OCI-LY1 (cell line): ENCODE data around the gene GALNT2.

Experiments
- H2AFZ ChIP-seq: fragments of 200-600 bp; sonication (generic), shearing (Covaris generic); 2 replicates; pipeline ENCODE4 v1.6.0; 2014; ENCODE audit warnings: antibody characterized with exemption, mild to moderate bottlenecking, low read length
- H3F3A ChIP-seq: fragments of 200-600 bp; sonication (generic), shearing (Covaris generic); 2 replicates; pipeline ENCODE4 v1.6.0; 2014; ENCODE audit warnings: mild to moderate bottlenecking, antibody characterized with exemption, low read length, moderate library complexity; ENCODE audit not compliant: insufficient read depth
- H3K27ac ChIP-seq: fragments of 200-600 bp; sonication (generic); 2 replicates; pipeline ENCODE4 v1.5.1; 2014; ENCODE audit warnings: low read length, mixed run types, mild to moderate bottlenecking, low read depth; ENCODE audit not compliant: poor library complexity, severe bottlenecking
- H3K27me3 ChIP-seq: fragments of 200-600 bp; sonication (generic); 2 replicates; pipeline ENCODE4 v1.6.0; 2014; ENCODE audit warnings: antibody characterized with exemption, mild to moderate bottlenecking, low read length, moderate library complexity; ENCODE audit not compliant: insufficient read depth
- H3K36me3 ChIP-seq: fragments of 200-600 bp; sonication (generic); 2 replicates; pipeline ENCODE4 v1.6.1; 2014; ENCODE audit warnings: mild to moderate bottlenecking, antibody characterized with exemption, low read length, moderate library complexity, mixed read lengths; ENCODE audit not compliant: insufficient read depth
- H3K4me1 ChIP-seq: fragments of 200-600 bp; sonication (generic); 2 replicates; pipeline ENCODE4 v1.5.1; 2014; ENCODE audit warnings: mild to moderate bottlenecking, low read length, moderate library complexity; ENCODE audit not compliant: insufficient read depth, severe bottlenecking
- H3K4me2 ChIP-seq: fragments of 200-600 bp; sonication (generic), shearing (Covaris generic); 2 replicates; pipeline ENCODE4 v1.6.1; 2014; ENCODE audit warnings: low read length
- H3K4me3 ChIP-seq: fragments of 200-600 bp; sonication (generic); 2 replicates; pipeline ENCODE4 v1.5.1; 2014; ENCODE audit warnings: low read length, low read depth, mild to moderate bottlenecking, mixed read lengths; ENCODE audit not compliant: poor library complexity, severe bottlenecking
- H3K79me2 ChIP-seq: fragments of 200-600 bp; shearing (Covaris generic); 2 replicates; pipeline ENCODE4 v1.6.1; 2016; ENCODE audit warnings: mixed run types, low read length, mixed read lengths; ENCODE audit not compliant: insufficient read depth
- H3K9ac ChIP-seq: fragments of 200-600 bp; sonication (generic), shearing (Covaris generic); 2 replicates; pipeline ENCODE4 v1.6.1; 2014; ENCODE audit warnings: mild to moderate bottlenecking, low read length, mixed read lengths
- H3K9me2 ChIP-seq: fragments of 200-600 bp; sonication (generic), shearing (Covaris generic); 2 replicates; pipeline ENCODE4 v1.6.1; 2014; ENCODE audit warnings: low read depth, mild to moderate bottlenecking, low read length, mixed read lengths
- H3K9me3 ChIP-seq: fragments of 200-600 bp; shearing (Covaris generic); 2 replicates; pipeline ENCODE4 v1.6.1; 2014; ENCODE audit warnings: low read length, mixed read lengths
- H4K20me1 ChIP-seq: fragments of 200-600 bp; sonication (generic), shearing (Covaris generic); 2 replicates; pipeline ENCODE4 v1.6.0; 2016; ENCODE audit warnings: mild to moderate bottlenecking, low read length; ENCODE audit not compliant: insufficient read depth
- CTCF ChIP-seq: fragments of 200-600 bp; sonication (generic), shearing (Covaris generic); IDR thresholded peaks from 2 replicates; pipeline ENCODE4 v1.5.1; 2017; ENCODE audit warnings: mild to moderate bottlenecking, antibody characterized with exemption, low read length, moderate library complexity, mixed read lengths
- EZH2 ChIP-seq: fragments of 200-600 bp; sonication (generic), shearing (Covaris generic); IDR thresholded peaks from 2 replicates; pipeline ENCODE4 v1.8.0; 2017; ENCODE audit warnings: borderline replicate concordance, mixed run types, mild to moderate bottlenecking, antibody characterized with exemption, low read length, moderate library complexity, mixed read lengths

The GALNT2 gene

GRCh38 chr1:230148126-230148652 is 81.2 kb downstream of the GALNT2 start:
- Histone ChIP-seq H3K9me3 (no peaks in the 10 kb centered on the region), H3F3A (no peaks in the 10 kb centered on the region), H4K20me1 (no peaks in the 10 kb centered on the region), H3K27ac (peak overlapping the region; percentile 99), H3K4me2 (peak overlapping the region; percentile 78), H3K4me3 (peak overlapping the region; percentile 51), H2AFZ (no peak overlapping the region), H3K4me1 (peaks cover 95% of the 10 kb centered on the region), H3K79me2 (peaks cover 22% of the 10 kb centered on the region; the same call in 1 of the 2 replicates), H3K36me3 (peaks cover 7% of the 10 kb centered on the region; the same call in 1 of the 2 replicates), H3K9me2 (no peaks in the 10 kb centered on the region), H3K27me3 (no peaks in the 10 kb centered on the region), H3K9ac (peak overlapping the region; percentile 70)
- no peak for TF ChIP-seq EZH2
- no peak for TF ChIP-seq CTCF

- no peak for TF ChIP-seq CTCF
- no peak for TF ChIP-seq EZH2
- H3K9me3 ChIP-seq, result no peaks in the 10 kb centered on the region
- peaks cover 7% of the 10 kb centered on the region; the same call in 1 of the 2 replicates for H3K36me3 ChIP-seq
- no peak overlapping the region for H2AFZ ChIP-seq
- no peaks in the 10 kb centered on the region for H3F3A ChIP-seq
- no peaks in the 10 kb centered on the region for H3K9me2 ChIP-seq
- H3K27ac ChIP-seq, result peak overlapping the region; percentile 99
- peak overlapping the region; percentile 48 for H3K4me3 ChIP-seq
- peak overlapping the region; percentile 78 for H3K4me2 ChIP-seq
- H3K9ac ChIP-seq, result peak overlapping the region; percentile 71
- H3K27me3 ChIP-seq, result no peaks in the 10 kb centered on the region
- peaks cover 95% of the 10 kb centered on the region for H3K4me1 ChIP-seq
- peaks cover 22% of the 10 kb centered on the region; the same call in 1 of the 2 replicates for H3K79me2 ChIP-seq
- no peaks in the 10 kb centered on the region for H4K20me1 ChIP-seq
Observed at GRCh38 chr1:230148768-230149469, 81.9 kb downstream of the GALNT2 start.

- TF ChIP-seq EZH2, result no peak
- peak; percentile 16; the same call in 1 of the 2 replicates for TF ChIP-seq CTCF
- Histone ChIP-seq H3K27ac (peak overlapping the region; percentile 99), H3K79me2 (peaks cover 27% of the 10 kb centered on the region; the same call in 1 of the 2 replicates), H3K9me2 (no peaks in the 10 kb centered on the region), H3K4me2 (peak overlapping the region; percentile 78), H2AFZ (no peak overlapping the region), H3K9me3 (no peaks in the 10 kb centered on the region), H3K27me3 (no peaks in the 10 kb centered on the region), H3F3A (no peaks in the 10 kb centered on the region), H3K4me3 (peak overlapping the region; percentile 48), H3K9ac (peak overlapping the region; percentile 71), H4K20me1 (no peaks in the 10 kb centered on the region), H3K4me1 (peaks cover 95% of the 10 kb centered on the region), H3K36me3 (peaks cover 7% of the 10 kb centered on the region; the same call in 1 of the 2 replicates)
Observed at GRCh38 chr1:230149751-230150584, 82.9 kb downstream of the GALNT2 start.
